BLaER1 treated with 17β-estradiol and CSF1 and Interleukin-3, amounts not matched to agents 10 nM and 100 nM (cell line): ENCODE results near the gene STRN.

Source experiments
- H3K27ac ChIP-seq, 11 experiments: shearing (Covaris generic); formaldehyde crosslinking; 2 replicates each; pipeline ENCODE4 v1.8.1; 2022
- H3K27me3 ChIP-seq, 11 experiments: shearing (Covaris generic); formaldehyde crosslinking; 2 replicates each; pipeline ENCODE4 v1.8.1; 2022
- H3K36me3 ChIP-seq, 11 experiments: shearing (Covaris generic); formaldehyde crosslinking; 2 replicates each; pipeline ENCODE4 v1.8.1; 2022
- H3K4me1 ChIP-seq, 10 experiments: shearing (Covaris generic); formaldehyde crosslinking; 2 replicates each; pipeline ENCODE4 v1.8.1; 2022
- H3K4me2 ChIP-seq, 11 experiments: shearing (Covaris generic); formaldehyde crosslinking; 2 replicates each; pipeline ENCODE4 v1.8.1; 2022
- H3K4me3 ChIP-seq, 10 experiments: shearing (Covaris generic); formaldehyde crosslinking; 2 replicates each; pipeline ENCODE4 v1.8.1; 2022
- H3K9ac ChIP-seq, 11 experiments: shearing (Covaris generic); formaldehyde crosslinking; 2 replicates each; pipeline ENCODE4 v1.8.1; 2022
- H3K9me3 ChIP-seq, 11 experiments: shearing (Covaris generic); formaldehyde crosslinking; replicated peaks in 1 of 11; 2 replicates each; pipeline ENCODE4 v1.8.1; 2022
- H4K20me1 ChIP-seq, 11 experiments: shearing (Covaris generic); formaldehyde crosslinking; 2 replicates each; pipeline ENCODE4 v1.8.1; 2022
- Cebpa-rat ChIP-seq, 11 experiments: shearing (Covaris generic); IDR thresholded peaks; 2 replicates each; pipeline ENCODE4 v1.8.1; 2022

Gene STRN

DNA sequence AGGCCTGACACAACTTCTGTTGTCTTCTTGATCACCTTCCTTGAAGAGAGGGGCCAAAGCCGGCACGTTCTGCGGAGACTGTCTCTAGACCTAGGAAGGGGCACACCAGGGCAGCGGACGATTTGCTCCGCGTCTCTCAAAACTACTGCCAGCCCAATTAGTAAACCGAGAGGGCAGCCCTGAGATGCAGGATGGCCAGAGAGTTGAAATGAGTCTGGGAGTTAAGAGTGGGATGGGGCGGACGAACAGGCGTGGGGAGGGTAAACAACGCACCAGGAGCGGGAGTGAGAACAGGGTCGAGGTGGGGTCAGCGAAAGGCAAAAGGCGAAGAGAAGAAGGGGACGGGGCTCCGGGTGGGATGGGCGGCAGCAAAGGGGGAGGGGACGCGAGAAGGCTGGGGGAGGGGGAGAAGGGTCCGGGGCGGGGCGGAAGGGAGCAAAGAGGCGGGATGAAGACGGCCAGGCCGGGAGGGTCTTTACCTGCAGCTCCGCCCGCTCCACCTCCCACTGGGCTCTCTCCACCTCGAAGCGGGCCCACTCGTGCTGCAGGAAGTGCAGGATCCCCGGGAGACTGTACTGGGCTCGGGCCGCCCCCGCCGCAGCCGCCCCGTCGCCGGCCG, 476 bp downstream of the STRN start:
- peak overlapping the region; percentile 85 to 96 (median 91) for H3K9ac ChIP-seq
- peaks cover 28 to 37% (median 35%) of the 10 kb centered on the region in 10 experiments for H3K4me1 ChIP-seq
- no peaks in the 10 kb centered on the region for H3K9me3 ChIP-seq
- H3K27ac ChIP-seq = peak overlapping the region; percentile 72 to 90 (median 88); a peak in 21 of 22 replicates
- TF ChIP-seq Cebpa-rat (IDR thresholded peaks at IDR 0.05) = no peak
- peak overlapping the region; percentile 74 to 92 (median 89) for H3K4me2 ChIP-seq
- H3K36me3 ChIP-seq = peaks cover 0 to 6% (median 0%) of the 10 kb centered on the region in 11 experiments; a peak in 4 of 22 replicates
- no peaks in the 10 kb centered on the region for H3K27me3 ChIP-seq
- H3K4me3 ChIP-seq = peak overlapping the region; percentile 85 to 99 (median 96)
- peaks cover 11 to 45% (median 36%) of the 10 kb centered on the region in 11 experiments; a peak in 16 of 22 replicates for H4K20me1 ChIP-seq

GRCh38 chr2:36965206-36965605, 1.1 kb downstream of the STRN start:
- Histone ChIP-seq H3K36me3 (peaks cover 0 to 6% (median 0%) of the 10 kb centered on the region in 11 experiments; a peak in 4 of 22 replicates), H3K9me3 (no peaks in the 10 kb centered on the region), H3K27me3 (no peaks in the 10 kb centered on the region), H3K4me1 (peaks cover 28 to 37% (median 35%) of the 10 kb centered on the region in 10 experiments), H3K27ac (peak overlapping the region; percentile 18 to 90 (median 87); a peak in 17 of 22 replicates), H3K9ac (peak overlapping the region; percentile 85 to 96 (median 91)), H3K4me3 (peak overlapping the region; percentile 85 to 99 (median 96)), H4K20me1 (peaks cover 16 to 52% (median 42%) of the 10 kb centered on the region in 11 experiments; a peak in 16 of 22 replicates), H3K4me2 (peak overlapping the region; percentile 74 to 92 (median 89))
- TF ChIP-seq Cebpa-rat (IDR thresholded peaks at IDR 0.05) = no peak

- Histone ChIP-seq H3K27ac (peak overlapping the region in 7 of 11 experiments; percentile 2 to 90 (median 87); a peak in 5 of 22 replicates), H3K9ac (peak overlapping the region; percentile 32 to 96 (median 91); a peak in 20 of 22 replicates)
Measured at GRCh38 chr2:36964496-36965058, 1.8 kb downstream of the STRN start.

GRCh38 chr2:36963734-36964133, 2.6 kb downstream of the STRN start:
- H3K36me3 ChIP-seq = peaks cover 0 to 8% (median 3%) of the 10 kb centered on the region in 11 experiments; a peak in 6 of 22 replicates
- H3K4me3 ChIP-seq = no peak overlapping the region

More at GRCh38 chr2:36964496-36965058, 1.8 kb downstream of the STRN start:
- Histone ChIP-seq H3K4me2 (peak overlapping the region; percentile 74 to 92 (median 89)), H3K9me3 (no peaks in the 10 kb centered on the region), H4K20me1 (peaks cover 21 to 58% (median 44%) of the 10 kb centered on the region in 11 experiments; a peak in 16 of 22 replicates), H3K4me3 (peak overlapping the region; percentile 85 to 99 (median 96); a peak in 18 of 20 replicates), H3K36me3 (peaks cover 0 to 6% (median 0%) of the 10 kb centered on the region in 11 experiments; a peak in 4 of 22 replicates), H3K27me3 (no peaks in the 10 kb centered on the region), H3K4me1 (peaks cover 28 to 37% (median 35%) of the 10 kb centered on the region in 10 experiments)
- TF ChIP-seq Cebpa-rat (IDR thresholded peaks at IDR 0.05) = no peak

GRCh38 chr2:36963106-36963505, 3.2 kb downstream of the STRN start:
- Histone ChIP-seq H3K27ac (no peak overlapping the region), H3K4me2 (no peak overlapping the region; a peak in 1 of 22 replicates), H3K4me3 (no peak overlapping the region)

More at GRCh38 chr2:36963734-36964133, 2.6 kb downstream of the STRN start:
- TF ChIP-seq Cebpa-rat (IDR thresholded peaks at IDR 0.05) = no peak
- Histone ChIP-seq H3K27me3 (no peaks in the 10 kb centered on the region), H4K20me1 (peaks cover 21 to 66% (median 46%) of the 10 kb centered on the region in 11 experiments; a peak in 16 of 22 replicates), H3K9ac (no peak overlapping the region), H3K27ac (no peak overlapping the region), H3K9me3 (no peaks in the 10 kb centered on the region), H3K4me2 (peak overlapping the region in 7 of 11 experiments; percentile 1 to 87 (median 29); a peak in 12 of 22 replicates), H3K4me1 (peaks cover 27 to 36% (median 35%) of the 10 kb centered on the region in 10 experiments)

DNA sequence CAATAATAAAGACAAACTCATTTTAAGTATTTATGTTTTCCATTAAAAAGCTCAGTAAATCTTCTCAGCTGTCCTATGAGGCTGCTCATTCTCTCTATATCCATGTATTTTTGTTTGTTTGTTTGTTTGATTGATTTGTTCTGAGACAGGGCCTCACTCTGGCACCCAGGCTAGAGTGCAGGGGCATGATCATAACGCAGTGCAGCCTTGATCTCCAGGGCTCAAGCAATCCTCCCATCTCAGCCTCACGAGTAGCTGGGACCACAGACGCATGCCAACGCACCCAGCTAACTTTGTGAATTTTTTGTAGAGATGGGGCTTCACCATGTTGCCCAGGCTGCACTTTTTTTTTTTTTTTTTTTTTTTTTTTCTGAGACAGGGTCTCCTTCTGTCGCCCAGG, 5.6 kb downstream of the STRN start:
- TF ChIP-seq Cebpa-rat (IDR thresholded peaks at IDR 0.05) = no peak
- Histone ChIP-seq H3K4me2 (no peak overlapping the region), H3K27me3 (no peaks in the 10 kb centered on the region), H3K9ac (no peak overlapping the region), H3K4me1 (peaks cover 11 to 25% (median 19%) of the 10 kb centered on the region in 10 experiments), H3K9me3 (no peaks in the 10 kb centered on the region), H3K27ac (no peak overlapping the region), H3K36me3 (peaks cover 0 to 12% (median 6%) of the 10 kb centered on the region in 11 experiments; a peak in 7 of 22 replicates), H4K20me1 (peaks cover 21 to 95% (median 54%) of the 10 kb centered on the region in 11 experiments; a peak in 16 of 22 replicates), H3K4me3 (no peak overlapping the region)

More at GRCh38 chr2:36963106-36963505, 3.2 kb downstream of the STRN start:
- Histone ChIP-seq H3K36me3 (peaks cover 0 to 12% (median 6%) of the 10 kb centered on the region in 11 experiments; a peak in 6 of 22 replicates), H4K20me1 (peaks cover 21 to 72% (median 48%) of the 10 kb centered on the region in 11 experiments; a peak in 16 of 22 replicates), H3K9ac (no peak overlapping the region), H3K27me3 (no peaks in the 10 kb centered on the region), H3K4me1 (peaks cover 21 to 34% (median 30%) of the 10 kb centered on the region in 10 experiments), H3K9me3 (no peaks in the 10 kb centered on the region)
- TF ChIP-seq Cebpa-rat (IDR thresholded peaks at IDR 0.05) = no peak

DNA sequence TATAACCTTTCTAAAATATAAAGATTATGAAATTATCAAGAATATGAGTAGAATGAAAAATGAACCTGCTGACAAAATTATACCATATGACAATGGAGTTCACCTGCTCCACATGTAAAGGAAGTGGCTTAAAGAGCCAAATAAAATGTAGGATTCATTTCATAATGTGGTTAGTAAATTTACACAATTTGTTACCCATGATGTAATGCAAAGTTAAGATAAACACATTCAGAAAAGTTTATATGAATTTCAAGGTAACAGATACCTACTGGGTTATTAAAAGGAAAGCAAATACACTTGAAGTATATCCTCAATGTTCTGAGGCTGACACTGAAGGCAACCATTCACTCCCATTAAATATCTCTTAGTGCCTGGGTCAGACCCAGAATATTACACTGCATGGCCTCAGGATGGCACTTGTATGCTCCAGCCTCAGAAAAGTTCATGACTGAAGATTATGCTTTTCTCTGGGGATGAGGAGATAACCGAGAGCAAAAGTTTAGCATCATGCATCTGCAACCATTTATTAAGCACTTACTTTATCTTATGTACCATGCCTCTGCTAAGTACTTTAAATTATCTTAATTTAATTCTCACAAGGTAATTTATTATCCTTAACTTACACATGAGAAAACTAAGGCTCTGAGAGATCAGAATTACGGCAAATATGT, 6.2 kb downstream of the STRN start:
- Histone ChIP-seq H3K27ac (no peak overlapping the region), H3K36me3 (peaks cover 0 to 12% (median 6%) of the 10 kb centered on the region in 11 experiments; a peak in 7 of 22 replicates), H3K4me3 (no peak overlapping the region), H3K4me2 (no peak overlapping the region), H3K27me3 (no peaks in the 10 kb centered on the region), H3K9me3 (no peaks in the 10 kb centered on the region), H4K20me1 (peaks cover 23 to 100% (median 55%) of the 10 kb centered on the region in 11 experiments; a peak in 16 of 22 replicates), H3K4me1 (peaks cover 9 to 23% (median 15%) of the 10 kb centered on the region in 10 experiments), H3K9ac (no peak overlapping the region)
- no peak for TF ChIP-seq Cebpa-rat (IDR thresholded peaks at IDR 0.05)

GRCh38 chr2:36954977-36955607, 11.2 kb downstream of the STRN start:
- Histone ChIP-seq H3K9ac (no peak overlapping the region), H3K4me3 (no peak overlapping the region), H3K27ac (no peak overlapping the region), H3K4me2 (no peak overlapping the region), H3K9me3 (no peaks in the 10 kb centered on the region), H3K36me3 (peaks cover 0 to 19% (median 9%) of the 10 kb centered on the region in 11 experiments; a peak in 3 of 22 replicates), H3K4me1 (peaks cover 0 to 8% (median 0%) of the 10 kb centered on the region in 10 experiments; a peak in 3 of 20 replicates), H3K27me3 (no peaks in the 10 kb centered on the region), H4K20me1 (peaks cover 0 to 100% (median 39%) of the 10 kb centered on the region in 11 experiments; a peak in 18 of 22 replicates)
- no peak for TF ChIP-seq Cebpa-rat (IDR thresholded peaks at IDR 0.05)
